Measurements from ENCODE around the gene MRPL12. TPM values are rescaled to one million over a fixed set of nuclear protein-coding genes. Genes with fewer than 3 reads are reported as not detected.

MRPL12 gene
- total and polyA plus RNA-seq, 9 of the 15 experiments (the other 6 are each of a cell fraction or from before 2014, with no cell fraction given): 0.94 to 338 (median 100) TPM

DNA sequence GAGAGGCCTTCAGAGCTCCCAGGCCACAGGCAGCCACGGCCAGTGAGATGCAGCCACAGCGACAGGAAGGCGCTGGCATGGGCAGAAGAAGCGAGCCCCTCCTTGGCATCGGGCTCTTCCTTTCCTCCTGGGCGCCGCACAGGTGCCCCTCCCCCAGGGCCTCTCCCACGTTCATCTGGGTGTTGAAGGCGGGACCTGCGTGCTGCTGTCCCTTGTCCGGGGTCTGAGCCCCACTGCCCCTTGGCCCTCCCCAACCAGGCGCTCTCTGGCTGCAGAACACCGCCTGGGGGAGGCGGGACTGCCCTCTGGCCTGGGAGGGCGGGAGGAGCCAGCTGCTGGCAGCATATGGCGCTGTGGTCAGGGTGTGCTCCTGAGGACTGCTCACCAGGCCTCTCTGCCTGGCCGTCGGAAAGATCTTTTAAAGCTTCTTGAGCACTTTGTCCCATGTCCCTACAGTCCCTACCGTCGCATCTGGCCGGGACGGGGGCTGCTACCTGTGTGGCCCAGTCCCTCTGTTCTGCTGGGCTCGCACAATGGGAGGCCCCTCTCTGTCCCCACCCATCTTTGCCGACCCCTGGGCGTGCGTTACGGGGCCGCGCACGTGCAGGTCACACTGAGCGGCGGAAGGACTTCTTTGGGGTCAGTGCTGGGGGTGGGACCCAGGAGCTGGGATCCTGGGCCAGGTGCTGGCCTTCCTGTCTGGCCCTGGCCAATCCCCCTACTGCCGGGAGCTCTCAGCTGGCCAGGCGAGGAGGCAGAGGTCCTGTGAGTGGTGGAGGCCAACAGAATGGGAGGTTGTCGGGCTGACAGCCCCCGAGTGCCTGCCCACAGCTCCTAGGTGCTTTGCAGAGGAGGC lies 10.6 kb downstream of the MRPL12 start (continued):
- TF ChIP-seq, protein P1, sequence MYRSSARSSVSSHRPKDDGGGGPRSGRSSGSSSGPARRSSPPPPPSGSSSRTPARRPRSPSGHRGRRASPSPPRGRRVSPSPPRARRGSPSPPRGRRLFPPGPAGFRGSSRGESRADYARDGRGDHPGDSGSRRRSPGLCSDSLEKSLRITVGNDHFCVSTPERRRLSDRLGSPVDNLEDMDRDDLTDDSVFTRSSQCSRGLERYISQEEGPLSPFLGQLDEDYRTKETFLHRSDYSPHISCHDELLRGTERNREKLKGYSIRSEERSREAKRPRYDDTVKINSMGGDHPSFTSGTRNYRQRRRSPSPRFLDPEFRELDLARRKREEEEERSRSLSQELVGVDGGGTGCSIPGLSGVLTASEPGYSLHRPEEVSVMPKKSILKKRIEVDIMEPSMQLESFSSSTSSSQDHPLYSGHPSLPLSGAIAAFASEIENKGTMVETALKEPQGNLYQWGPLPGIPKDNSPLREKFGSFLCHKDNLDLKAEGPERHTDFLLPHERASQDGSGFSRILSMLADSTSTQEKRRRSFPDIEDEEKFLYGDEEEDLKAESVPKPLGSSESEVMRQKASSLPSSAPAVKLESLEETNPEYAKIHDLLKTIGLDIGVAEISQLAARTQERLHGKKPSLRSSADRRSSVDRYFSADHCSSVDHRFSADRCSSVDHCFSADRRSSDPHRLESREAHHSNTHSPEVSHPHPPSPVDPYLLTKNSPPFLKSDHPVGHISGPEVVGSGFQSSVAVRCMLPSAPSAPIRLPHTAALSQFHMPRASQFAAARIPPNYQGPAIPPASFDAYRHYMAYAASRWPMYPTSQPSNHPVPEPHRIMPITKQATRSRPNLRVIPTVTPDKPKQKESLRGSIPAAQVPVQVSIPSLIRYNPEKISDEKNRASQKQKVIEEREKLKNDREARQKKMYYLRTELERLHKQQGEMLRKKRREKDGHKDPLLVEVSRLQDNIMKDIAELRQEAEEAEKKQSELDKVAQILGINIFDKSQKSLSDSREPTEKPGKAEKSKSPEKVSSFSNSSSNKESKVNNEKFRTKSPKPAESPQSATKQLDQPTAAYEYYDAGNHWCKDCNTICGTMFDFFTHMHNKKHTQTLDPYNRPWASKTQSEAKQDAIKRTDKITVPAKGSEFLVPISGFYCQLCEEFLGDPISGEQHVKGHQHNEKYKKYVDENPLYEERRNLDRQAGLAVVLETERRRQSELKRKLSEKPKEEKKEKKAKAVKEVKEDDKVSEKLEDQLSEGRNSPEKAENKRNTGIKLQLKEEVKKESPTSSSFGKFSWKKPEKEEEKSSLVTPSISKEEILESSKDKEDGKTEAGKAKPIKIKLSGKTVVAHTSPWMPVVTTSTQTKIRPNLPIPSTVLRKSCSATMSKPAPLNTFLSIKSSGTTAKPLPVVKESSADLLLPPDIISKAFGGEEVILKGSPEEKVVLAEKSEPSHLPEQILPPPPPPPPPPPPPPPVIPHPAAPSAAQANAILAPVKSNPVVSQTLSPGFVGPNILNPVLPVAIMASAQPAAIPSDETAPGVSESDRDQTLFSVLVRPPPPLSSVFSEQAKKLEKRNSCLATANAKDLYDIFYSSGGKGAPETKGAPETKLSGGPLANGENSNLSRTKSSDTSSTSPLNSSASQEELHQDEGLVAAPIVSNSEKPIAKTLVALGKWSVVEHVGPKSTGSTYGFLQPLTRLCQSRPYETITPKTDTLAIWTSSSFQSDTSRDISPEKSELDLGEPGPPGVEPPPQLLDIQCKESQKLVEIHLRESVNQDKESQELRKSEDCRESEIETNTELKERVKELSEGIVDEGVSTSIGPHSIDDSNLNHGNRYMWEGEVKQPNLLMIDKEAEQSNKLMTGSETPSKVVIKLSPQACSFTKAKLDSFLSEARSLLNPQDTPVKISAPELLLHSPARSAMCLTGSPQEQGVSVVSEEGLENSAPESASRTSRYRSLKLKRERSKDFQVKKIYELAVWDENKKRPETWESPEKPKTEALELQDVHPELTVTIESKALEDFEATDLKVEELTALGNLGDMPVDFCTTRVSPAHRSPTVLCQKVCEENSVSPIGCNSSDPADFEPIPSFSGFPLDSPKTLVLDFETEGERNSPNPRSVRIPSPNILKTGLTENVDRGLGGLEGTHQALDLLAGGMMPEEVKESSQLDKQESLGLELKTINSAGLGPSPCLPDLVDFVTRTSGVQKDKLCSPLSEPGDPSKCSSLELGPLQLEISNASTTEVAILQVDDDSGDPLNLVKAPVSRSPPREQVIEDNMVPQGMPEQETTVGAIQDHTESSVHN (IDR thresholded peaks at IDR 0.05; ENCODE audit: borderline replicate concordance in 1 of 2, low read depth in 1 of 2): no peak
- TF ChIP-seq, protein P2, sequence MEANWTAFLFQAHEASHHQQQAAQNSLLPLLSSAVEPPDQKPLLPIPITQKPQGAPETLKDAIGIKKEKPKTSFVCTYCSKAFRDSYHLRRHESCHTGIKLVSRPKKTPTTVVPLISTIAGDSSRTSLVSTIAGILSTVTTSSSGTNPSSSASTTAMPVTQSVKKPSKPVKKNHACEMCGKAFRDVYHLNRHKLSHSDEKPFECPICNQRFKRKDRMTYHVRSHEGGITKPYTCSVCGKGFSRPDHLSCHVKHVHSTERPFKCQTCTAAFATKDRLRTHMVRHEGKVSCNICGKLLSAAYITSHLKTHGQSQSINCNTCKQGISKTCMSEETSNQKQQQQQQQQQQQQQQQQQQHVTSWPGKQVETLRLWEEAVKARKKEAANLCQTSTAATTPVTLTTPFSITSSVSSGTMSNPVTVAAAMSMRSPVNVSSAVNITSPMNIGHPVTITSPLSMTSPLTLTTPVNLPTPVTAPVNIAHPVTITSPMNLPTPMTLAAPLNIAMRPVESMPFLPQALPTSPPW (CRISPR knock-in tag; IDR thresholded peaks at IDR 0.05): peak; percentile 46
- TF ChIP-seq, protein P3, sequence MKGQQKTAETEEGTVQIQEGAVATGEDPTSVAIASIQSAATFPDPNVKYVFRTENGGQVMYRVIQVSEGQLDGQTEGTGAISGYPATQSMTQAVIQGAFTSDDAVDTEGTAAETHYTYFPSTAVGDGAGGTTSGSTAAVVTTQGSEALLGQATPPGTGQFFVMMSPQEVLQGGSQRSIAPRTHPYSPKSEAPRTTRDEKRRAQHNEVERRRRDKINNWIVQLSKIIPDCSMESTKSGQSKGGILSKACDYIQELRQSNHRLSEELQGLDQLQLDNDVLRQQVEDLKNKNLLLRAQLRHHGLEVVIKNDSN (CRISPR knock-in tag; IDR thresholded peaks at IDR 0.05): peak; percentile 16; the same call in 1 of the 2 replicates
- TF ChIP-seq ZNF584 (CRISPR knock-in tag; IDR thresholded peaks at IDR 0.05; ENCODE audit: low read depth) (no peak), NR2C2 (CRISPR knock-in tag; IDR thresholded peaks at IDR 0.05) (no peak; the same call in 1 of the 2 replicates), NR2C2 (tag; IDR thresholded peaks at IDR 0.05) (peak; percentile 71)
- TF ChIP-seq, protein P4, sequence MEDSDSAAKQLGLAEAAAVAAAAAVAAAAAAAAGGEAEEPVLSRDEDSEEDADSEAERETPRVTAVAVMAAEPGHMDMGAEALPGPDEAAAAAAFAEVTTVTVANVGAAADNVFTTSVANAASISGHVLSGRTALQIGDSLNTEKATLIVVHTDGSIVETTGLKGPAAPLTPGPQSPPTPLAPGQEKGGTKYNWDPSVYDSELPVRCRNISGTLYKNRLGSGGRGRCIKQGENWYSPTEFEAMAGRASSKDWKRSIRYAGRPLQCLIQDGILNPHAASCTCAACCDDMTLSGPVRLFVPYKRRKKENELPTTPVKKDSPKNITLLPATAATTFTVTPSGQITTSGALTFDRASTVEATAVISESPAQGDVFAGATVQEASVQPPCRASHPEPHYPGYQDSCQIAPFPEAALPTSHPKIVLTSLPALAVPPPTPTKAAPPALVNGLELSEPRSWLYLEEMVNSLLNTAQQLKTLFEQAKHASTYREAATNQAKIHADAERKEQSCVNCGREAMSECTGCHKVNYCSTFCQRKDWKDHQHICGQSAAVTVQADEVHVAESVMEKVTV (CRISPR knock-in tag; IDR thresholded peaks at IDR 0.05): no peak
- TF ChIP-seq, protein P5, sequence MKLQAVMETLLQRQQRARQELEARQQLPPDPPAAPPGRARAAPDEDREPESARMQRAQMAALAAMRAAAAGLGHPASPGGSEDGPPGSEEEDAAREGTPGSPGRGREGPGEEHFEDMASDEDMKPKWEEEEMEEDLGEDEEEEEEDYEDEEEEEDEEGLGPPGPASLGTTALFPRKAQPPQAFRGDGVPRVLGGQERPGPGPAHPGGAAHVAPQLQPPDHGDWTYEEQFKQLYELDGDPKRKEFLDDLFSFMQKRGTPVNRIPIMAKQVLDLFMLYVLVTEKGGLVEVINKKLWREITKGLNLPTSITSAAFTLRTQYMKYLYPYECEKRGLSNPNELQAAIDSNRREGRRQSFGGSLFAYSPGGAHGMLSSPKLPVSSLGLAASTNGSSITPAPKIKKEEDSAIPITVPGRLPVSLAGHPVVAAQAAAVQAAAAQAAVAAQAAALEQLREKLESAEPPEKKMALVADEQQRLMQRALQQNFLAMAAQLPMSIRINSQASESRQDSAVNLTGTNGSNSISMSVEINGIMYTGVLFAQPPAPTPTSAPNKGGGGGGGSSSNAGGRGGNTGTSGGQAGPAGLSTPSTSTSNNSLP (IDR thresholded peaks at IDR 0.05; ENCODE audit: borderline replicate concordance, low read depth, low read length): no peak
- TF ChIP-seq, protein P6, sequence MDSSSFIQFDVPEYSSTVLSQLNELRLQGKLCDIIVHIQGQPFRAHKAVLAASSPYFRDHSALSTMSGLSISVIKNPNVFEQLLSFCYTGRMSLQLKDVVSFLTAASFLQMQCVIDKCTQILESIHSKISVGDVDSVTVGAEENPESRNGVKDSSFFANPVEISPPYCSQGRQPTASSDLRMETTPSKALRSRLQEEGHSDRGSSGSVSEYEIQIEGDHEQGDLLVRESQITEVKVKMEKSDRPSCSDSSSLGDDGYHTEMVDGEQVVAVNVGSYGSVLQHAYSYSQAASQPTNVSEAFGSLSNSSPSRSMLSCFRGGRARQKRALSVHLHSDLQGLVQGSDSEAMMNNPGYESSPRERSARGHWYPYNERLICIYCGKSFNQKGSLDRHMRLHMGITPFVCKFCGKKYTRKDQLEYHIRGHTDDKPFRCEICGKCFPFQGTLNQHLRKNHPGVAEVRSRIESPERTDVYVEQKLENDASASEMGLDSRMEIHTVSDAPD (CRISPR knock-in tag; IDR thresholded peaks at IDR 0.05): no peak
